ENCODE measurements around the gene ANKDD1A.

ANKDD1A gene

GRCh38 chr15:64902863-64903262 lies 8.8 kb upstream of the ANKDD1A start:
- no peak for TF ChIP-seq POLR2A (IDR thresholded peaks at IDR 0.05; ENCODE audit: low read length)
- no peak for TF ChIP-seq GATA1 (IDR thresholded peaks at IDR 0.05; ENCODE audit: low read depth, low read length)
- DNase-seq: no peak

DNA sequence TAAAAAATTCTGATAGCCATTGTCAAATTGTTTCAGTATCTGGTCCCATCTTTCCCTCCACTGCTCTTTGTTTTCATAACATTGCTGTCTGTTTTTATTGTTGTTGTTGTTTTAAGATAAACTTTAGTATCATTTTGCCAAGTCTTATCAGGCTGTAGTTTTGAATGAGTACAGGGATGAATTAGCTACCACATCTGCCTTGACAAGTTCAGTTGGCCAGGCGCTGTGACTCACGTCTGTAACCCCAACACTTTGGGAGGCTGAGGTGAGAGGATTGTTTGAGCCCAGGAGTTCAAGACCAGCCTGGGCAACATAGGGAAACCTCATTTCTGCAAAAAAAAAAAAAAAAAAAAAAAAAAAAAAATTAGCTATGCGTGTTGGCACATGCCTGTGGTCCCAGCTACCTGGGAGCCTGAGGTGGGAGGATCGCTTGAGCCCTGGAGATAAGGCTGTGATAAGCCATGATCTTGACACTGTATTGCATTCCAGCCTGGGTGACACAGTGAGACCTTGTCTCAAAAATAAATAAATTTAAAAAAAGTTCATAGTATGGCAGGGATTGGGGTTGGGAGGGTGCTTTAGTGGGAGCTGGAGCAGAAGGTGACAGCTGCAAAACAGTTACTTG lies 8.3 kb upstream of the ANKDD1A start:
- no peak for TF ChIP-seq GATA1 (IDR thresholded peaks at IDR 0.05; ENCODE audit: low read depth, low read length)
- TF ChIP-seq POLR2A (IDR thresholded peaks at IDR 0.05; ENCODE audit: low read length): no peak

DNA sequence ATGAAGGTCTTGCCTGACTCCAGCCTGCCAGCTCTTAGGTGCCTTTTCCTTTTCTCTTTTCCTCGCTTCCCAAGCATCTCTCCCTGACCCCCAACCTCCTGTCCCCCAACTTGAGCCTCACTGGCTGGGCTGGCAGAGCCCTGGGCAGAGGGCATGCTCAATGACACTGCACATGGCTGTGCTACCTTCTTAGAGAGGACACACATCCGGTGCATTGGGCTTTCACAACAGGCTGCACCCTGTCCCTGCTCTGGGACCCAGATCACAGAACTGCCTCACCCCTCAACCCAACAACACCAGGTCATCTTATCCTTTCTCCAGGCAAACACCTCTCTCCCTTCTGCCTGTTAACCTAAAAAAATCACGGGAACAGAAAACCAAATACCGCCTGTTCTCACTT lies 7.5 kb upstream of the ANKDD1A start:
- TF ChIP-seq GATA1 (IDR thresholded peaks at IDR 0.05; ENCODE audit: low read depth, low read length) (no peak), POLR2A (IDR thresholded peaks at IDR 0.05; ENCODE audit: low read length) (no peak)
- no peak for DNase-seq

More for the DNA sequence above, 8.3 kb upstream of the ANKDD1A start:
- DNase-seq: no peak

GRCh38 chr15:64905119-64905831 lies 6.4 kb upstream of the ANKDD1A start:
- peak; percentile 71 to 78 for DNase-seq
- no peak for TF ChIP-seq POLR2A (IDR thresholded peaks at IDR 0.05; ENCODE audit: low read length)
- no peak for TF ChIP-seq GATA1 (IDR thresholded peaks at IDR 0.05; ENCODE audit: low read depth, low read length)

DNA sequence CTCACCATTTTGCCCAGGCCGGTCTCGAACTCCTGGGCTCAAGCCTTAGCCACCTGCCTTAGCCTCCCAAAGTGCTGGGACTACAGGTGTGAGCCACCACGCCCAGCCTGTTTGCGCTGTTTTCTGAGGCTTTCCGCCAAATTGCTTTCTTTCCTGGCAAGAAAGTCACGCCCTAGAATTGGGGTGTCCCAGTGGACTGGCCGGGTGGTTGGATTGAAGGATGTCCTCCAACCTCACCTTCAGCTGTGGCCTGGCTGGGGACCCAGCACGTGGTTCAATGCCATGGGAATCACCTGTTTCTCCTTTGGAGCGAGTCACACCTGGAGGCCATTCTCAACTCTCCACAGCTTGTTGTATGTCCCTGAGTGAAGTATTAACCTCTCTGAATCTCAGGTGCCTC lies 5.8 kb upstream of the ANKDD1A start:
- TF ChIP-seq GATA1 (IDR thresholded peaks at IDR 0.05; ENCODE audit: low read depth, low read length): no peak
- TF ChIP-seq POLR2A (IDR thresholded peaks at IDR 0.05; ENCODE audit: low read length): no peak
- no peak for DNase-seq

- DNase-seq: no peak
- no peak for TF ChIP-seq POLR2A (IDR thresholded peaks at IDR 0.05; ENCODE audit: low read length)
- TF ChIP-seq GATA1 (IDR thresholded peaks at IDR 0.05; ENCODE audit: low read depth, low read length): no peak
Observed at GRCh38 chr15:64906402-64906801, 5.3 kb upstream of the ANKDD1A start.

DNA sequence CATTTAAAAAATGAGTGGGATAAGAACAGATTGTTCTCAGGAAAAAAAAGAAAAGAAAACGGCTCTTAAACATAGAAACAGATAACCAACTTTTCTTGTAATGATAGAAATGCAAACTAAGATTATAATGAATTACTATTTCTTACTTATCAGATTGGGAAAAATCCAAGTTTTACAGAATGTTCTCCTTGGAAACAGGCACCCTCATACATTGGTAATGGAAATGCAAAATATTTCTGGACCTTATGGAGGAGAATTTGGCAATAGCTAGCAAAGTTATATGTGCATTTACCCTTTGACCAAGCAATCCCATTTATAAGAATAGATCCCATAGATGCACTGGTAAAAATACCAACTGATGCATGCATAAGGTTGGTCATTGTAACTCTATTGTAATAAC lies 3.7 kb upstream of the ANKDD1A start:
- no peak for DNase-seq
- TF ChIP-seq GATA1 (IDR thresholded peaks at IDR 0.05; ENCODE audit: low read depth, low read length) (no peak), POLR2A (IDR thresholded peaks at IDR 0.05; ENCODE audit: low read length) (no peak)

DNA sequence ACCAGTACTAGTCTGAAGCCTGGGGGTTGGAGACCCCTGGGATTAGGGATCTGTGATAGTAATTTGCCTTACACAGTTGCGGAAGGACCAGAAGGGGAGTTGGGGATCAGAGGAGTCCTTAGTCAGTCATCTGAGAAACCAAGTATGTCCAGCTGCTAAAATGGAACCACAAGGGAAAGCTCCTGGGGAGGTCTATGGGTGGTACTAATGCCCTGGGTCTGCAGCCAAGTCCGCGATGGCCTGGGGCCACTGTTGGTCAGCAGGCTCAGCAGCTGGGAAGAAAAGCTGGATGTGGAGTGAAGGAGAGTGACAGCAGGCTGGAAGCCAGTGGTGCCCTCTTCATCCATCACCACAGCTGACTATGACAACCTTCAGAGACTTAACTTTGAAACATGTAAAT lies 2.2 kb upstream of the ANKDD1A start:
- DNase-seq: no peak
- TF ChIP-seq POLR2A (IDR thresholded peaks at IDR 0.05; ENCODE audit: low read length) (no peak), GATA1 (IDR thresholded peaks at IDR 0.05; ENCODE audit: low read depth, low read length) (no peak)

- DNase-seq: no peak
- TF ChIP-seq GATA1 (IDR thresholded peaks at IDR 0.05; ENCODE audit: low read depth, low read length) (no peak), POLR2A (IDR thresholded peaks at IDR 0.05; ENCODE audit: low read length) (no peak)
Observed at GRCh38 chr15:64912379-64913325, 950 bp downstream of the ANKDD1A start.

GRCh38 chr15:64915518-64916227 lies 4.0 kb downstream of the ANKDD1A start:
- TF ChIP-seq POLR2A (IDR thresholded peaks at IDR 0.05; ENCODE audit: low read length) (no peak), GATA1 (IDR thresholded peaks at IDR 0.05; ENCODE audit: low read depth, low read length) (no peak)

GRCh38 chr15:64916365-64916764 lies 4.7 kb downstream of the ANKDD1A start:
- no peak for DNase-seq
- no peak for TF ChIP-seq POLR2A (IDR thresholded peaks at IDR 0.05; ENCODE audit: low read length)

More at GRCh38 chr15:64915518-64916227, 4.0 kb downstream of the ANKDD1A start:
- no peak for DNase-seq

- no peak for DNase-seq
- no peak for TF ChIP-seq POLR2A (IDR thresholded peaks at IDR 0.05; ENCODE audit: low read length)
- no peak for TF ChIP-seq GATA1 (IDR thresholded peaks at IDR 0.05; ENCODE audit: low read depth, low read length)
Observed at GRCh38 chr15:64917211-64917610, 5.5 kb downstream of the ANKDD1A start.

DNA sequence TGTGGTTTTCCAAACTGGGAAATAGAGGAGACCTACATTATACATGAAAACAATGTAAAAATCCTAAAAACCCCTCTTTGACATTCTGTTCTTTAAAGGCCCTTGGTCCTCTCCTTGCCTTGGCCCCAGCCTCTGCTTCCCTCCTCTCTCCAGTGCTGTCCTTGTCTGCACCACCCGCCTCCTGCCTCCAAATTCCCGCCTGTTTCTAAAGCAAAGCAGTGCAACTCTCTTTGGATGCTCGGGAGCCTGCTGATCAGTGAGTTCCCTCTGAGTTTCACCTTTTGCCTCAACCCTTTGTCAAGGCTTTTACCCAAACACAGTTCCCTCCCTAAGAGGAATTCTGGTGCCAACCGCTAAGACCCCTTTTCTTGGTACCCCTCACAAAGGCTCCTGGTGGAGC lies 8.0 kb downstream of the ANKDD1A start:
- TF ChIP-seq GATA1 (IDR thresholded peaks at IDR 0.05; ENCODE audit: low read depth, low read length): no peak
- TF ChIP-seq POLR2A (IDR thresholded peaks at IDR 0.05; ENCODE audit: low read length): no peak
- no peak for DNase-seq

- DNase-seq: no peak
- TF ChIP-seq GATA1 (IDR thresholded peaks at IDR 0.05; ENCODE audit: low read depth, low read length) (no peak), POLR2A (IDR thresholded peaks at IDR 0.05; ENCODE audit: low read length) (no peak)
Observed at GRCh38 chr15:64921711-64922110, 10.0 kb downstream of the ANKDD1A start.
